Lower lobe of right lung (tissue), 2 donors: ENCODE data around the gene LTB4R. TPM values are rescaled to one million over a fixed set of nuclear protein-coding genes. Genes with fewer than 3 reads are reported as not detected.
A peak's percentile ranks its signal among the peaks of the same experiment; 100 is the strongest.

Experiments
- ATAC-seq, 2 donors: fragments of 200-7000 bp; cut with Tn5 transposase; one replicate each; pipeline ENCODE4 v1.9.1; 2020 to 2022; ENCODE audit warnings: mild to moderate bottlenecking in 2 of 2, moderate library complexity in 2 of 2
- DNase-seq: peaks from one replicate; pipeline ENCODE4 v3.0.0-alpha.2; 2020
- H3K27ac ChIP-seq: fragments of 200-600 bp; one replicate; pipeline ENCODE4 v1.8.0; 2022
- H3K27me3 ChIP-seq: fragments of 200-600 bp; one replicate; pipeline ENCODE4 v1.8.0; 2022; ENCODE audit warnings: low read depth
- H3K36me3 ChIP-seq: fragments of 200-600 bp; one replicate; pipeline ENCODE4 v1.8.0; 2022; ENCODE audit warnings: mild to moderate bottlenecking
- H3K4me1 ChIP-seq: fragments of 200-600 bp; one replicate; pipeline ENCODE4 v1.8.0; 2022
- H3K4me3 ChIP-seq: fragments of 200-600 bp; one replicate; pipeline ENCODE4 v1.8.0; 2022; ENCODE audit warnings: mild to moderate bottlenecking
- H3K9me3 ChIP-seq: fragments of 200-600 bp; one replicate; pipeline ENCODE4 v1.8.0; 2022
- CTCF ChIP-seq: fragments of 200-600 bp; IDR thresholded peaks from one replicate; pipeline ENCODE4 v1.8.0; 2022; ENCODE audit warnings: antibody characterized with exemption, mild to moderate bottlenecking
- intact Hi-C: fragments of 100-400 bp; cut with DNase I; formaldehyde crosslinking; loops from one replicate; pipeline ENCODE4 v1.11.0; 2022
- total RNA-seq: library from RNA; stranded (reverse); fragmentation: NEBNext Ultra II Directional; extraction: Animal tissue kit (Norgen Biotek cat#: 25700); gene quantifications from one replicate; pipeline ENCODE4 v1.2.1, GENCODE V29; 2021
- donor health status: DM: no; HTN: yes; CAD: no; lungs with severe emphysema.

Gene LTB4R
- total RNA-seq, 1 donor from 2014 or later: 14.1 TPM

- no peaks in the 10 kb centered on the region for H3K9me3 ChIP-seq
- H3K4me1 ChIP-seq: peaks cover 31% of the 10 kb centered on the region
- peaks cover 57% of the 10 kb centered on the region for H3K36me3 ChIP-seq
- intact Hi-C loops: loop anchor here (10.0 kb wide), 1 partner anchor 53 kb away; the partner anchor contains the start of gene TINF2
- no peak for DNase-seq
- peak in 1 of 2 donors; percentile 48 for ATAC-seq
- H3K27me3 ChIP-seq: no peaks in the 10 kb centered on the region
- TF ChIP-seq CTCF: peak; percentile 40
- no peak overlapping the region for H3K4me3 ChIP-seq
- no peak overlapping the region for H3K27ac ChIP-seq
Measured at GRCh38 chr14:24297190-24297964, 13.9 kb upstream of the LTB4R start.

- H3K9me3 ChIP-seq: no peaks in the 10 kb centered on the region
- H3K4me1 ChIP-seq: peaks cover 31% of the 10 kb centered on the region
- DNase-seq (no peak), ATAC-seq (peak; percentile 4 to 35)
- TF ChIP-seq CTCF: no peak
- intact Hi-C loops: loop anchor here (10.0 kb wide), 1 partner anchor 54 kb away; the partner anchor contains the start of gene TINF2
- peak overlapping the region; percentile 92 for H3K27ac ChIP-seq
- no peaks in the 10 kb centered on the region for H3K27me3 ChIP-seq
- H3K4me3 ChIP-seq: peak overlapping the region; percentile 99
- H3K36me3 ChIP-seq: peaks cover 57% of the 10 kb centered on the region
Measured at GRCh38 chr14:24298892-24299254, 12.4 kb upstream of the LTB4R start.

GRCh38 chr14:24299255-24300191 is 11.8 kb upstream of the LTB4R start, which contains the start of the genes DHRS1 and NOP9:
TSS of gene DHRS1 (minus strand) at chr14:24299780. CDS start at chr14:24299106, 674 bp downstream.
TSS of gene NOP9 (plus strand) at chr14:24299850. CDS start at chr14:24299955, 105 bp downstream.
- TF ChIP-seq CTCF: no peak
- intact Hi-C loops: loop anchor here (10.0 kb wide), 1 partner anchor 55 kb away; the partner anchor contains the start of gene TINF2
- peak within 1 kb of the TSS; percentile 99 for H3K4me3 ChIP-seq
- peak within 1 kb of the TSS; percentile 92 for H3K27ac ChIP-seq
- H3K36me3 ChIP-seq: peaks cover 57% of the 10 kb centered on the region
- DNase-seq: peak; percentile 94
- H3K9me3 ChIP-seq: no peaks in the 10 kb centered on the region
- peak; percentile 94 to 95 for ATAC-seq
- no peaks in the 10 kb centered on the region for H3K27me3 ChIP-seq
- peaks cover 31% of the 10 kb centered on the region for H3K4me1 ChIP-seq

DNA sequence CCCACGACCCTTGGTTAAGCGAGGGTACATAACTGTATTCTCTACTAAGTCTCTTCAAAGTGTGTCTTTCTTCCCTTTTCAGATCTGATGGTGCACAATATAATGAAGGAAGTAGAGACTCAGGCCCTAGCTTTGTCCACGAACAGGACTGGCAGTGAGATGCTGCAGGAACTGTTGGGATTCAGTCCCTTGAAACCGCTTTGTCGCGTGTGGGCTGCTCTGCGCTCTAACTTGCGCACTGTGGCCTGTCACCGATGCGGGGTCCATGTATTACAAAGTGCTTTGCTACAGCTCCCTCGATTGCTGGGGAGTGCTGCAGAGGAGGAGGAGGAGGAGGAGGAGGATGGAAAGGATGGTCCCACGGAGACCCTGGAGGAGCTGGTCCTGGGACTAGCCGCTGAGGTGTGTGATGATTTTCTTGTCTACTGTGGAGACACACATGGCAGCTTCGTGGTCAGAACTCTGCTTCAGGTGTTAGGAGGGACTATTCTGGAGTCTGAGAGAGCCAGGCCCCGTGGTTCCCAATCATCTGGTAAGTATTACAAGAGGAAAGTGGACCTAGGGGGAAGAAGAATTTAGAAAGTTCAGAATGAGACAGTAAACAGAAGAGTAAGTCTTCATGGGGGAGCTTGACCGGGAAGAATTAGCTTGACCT is 10.8 kb upstream of the LTB4R start:
- peaks cover 57% of the 10 kb centered on the region for H3K36me3 ChIP-seq

More for the DNA sequence above, 10.8 kb upstream of the LTB4R start:
- Histone ChIP-seq H3K27me3 (no peaks in the 10 kb centered on the region), H3K4me1 (peaks cover 31% of the 10 kb centered on the region), H3K27ac (peak overlapping the region; percentile 92), H3K9me3 (no peaks in the 10 kb centered on the region), H3K4me3 (peak overlapping the region; percentile 99)
- no peak for DNase-seq
- ATAC-seq: no peak
- intact Hi-C loops: no loop called here
- no peak for TF ChIP-seq CTCF
